ENCODE data around the gene PPARA. TPM values are rescaled to one million over a fixed set of nuclear protein-coding genes. Genes with fewer than 3 reads are reported as not detected.

Gene PPARA
- total and polyA plus RNA-seq, 2 donors (not counting 1 experiment from before 2014, with no cell fraction given): 4.1 to 29.8 TPM

GRCh38 chr22:46230262-46230901 lies 80.1 kb downstream of the PPARA start:
- Mint-ChIP-seq H3K4me1 (no peaks in the 10 kb centered on the region), H3K4me3 (no peak overlapping the region), H3K27me3 (no peaks in the 10 kb centered on the region), H3K27ac (no peak overlapping the region), H3K9me3 (ENCODE audit: insufficient read depth) (no peaks in the 10 kb centered on the region)
- intact Hi-C loops (cut with micrococcal nuclease): no loop called here
- CTCF ChIA-PET: interaction anchor here (1.2 kb wide), 1 partner anchor 108 kb away, joined by 3 read pairs; no protein-coding TSS in a partner anchor
- no peaks in the 10 kb centered on the region for H4K20me1 ChIP-seq (ENCODE audit: control insufficient read depth, insufficient read depth, low read length, poor library complexity, severe bottlenecking)
- DNase-seq: no peak
- H3K9ac ChIP-seq (ENCODE audit: low read length): no peak overlapping the region
- H3K27me3 ChIP-seq (replicated peaks in 1 of 4; ENCODE audit: control extremely low read depth in 1 of 4, control insufficient read depth in 3 of 4, insufficient read depth in 4 of 4, low read length in 3 of 4): no peaks in the 10 kb centered on the region
- TF ChIP-seq EZH2 (IDR thresholded peaks at IDR 0.05; ENCODE audit: borderline replicate concordance, insufficient read depth, low read depth, low read length, poor library complexity, severe bottlenecking) (no peak), CTCF (IDR thresholded peaks at IDR 0.05) (no peak)
- POLR2A ChIA-PET: no interaction called here
- peaks cover 0 to 4% of the 10 kb centered on the region in 2 experiments for H3K36me3 ChIP-seq (replicated peaks in 1 of 2; ENCODE audit: control extremely low read depth in 1 of 2, control insufficient read depth in 1 of 2, extremely low read depth in 1 of 2, insufficient read depth in 2 of 2, low read length in 1 of 2)
- H3K4me2 ChIP-seq (replicated peaks; ENCODE audit: low read depth, low read length, poor library complexity, severe bottlenecking): no peak overlapping the region
- no peak overlapping the region for H3K4me3 ChIP-seq (ENCODE audit: control extremely low read depth in 1 of 5, extremely low read depth in 1 of 5, insufficient read depth in 1 of 5, low read depth in 2 of 5, low read length in 4 of 5)
- no peak overlapping the region for H2AFZ ChIP-seq (ENCODE audit: insufficient read depth, low read depth, low read length, poor library complexity, severe bottlenecking)
- 91% methylated on average over 10 of the region's 13 CpGs for WGBS (ENCODE audit: insufficient coverage)
- H3K4me1 ChIP-seq (ENCODE audit: control insufficient read depth in 2 of 2, insufficient read depth in 2 of 2, low read length in 2 of 2): no peaks in the 10 kb centered on the region
- H3K79me2 ChIP-seq (ENCODE audit: control insufficient read depth, insufficient read depth, low read length): no peaks in the 10 kb centered on the region
- H3K27ac ChIP-seq (ENCODE audit: low read length in 2 of 2): no peak overlapping the region
- no peaks in the 10 kb centered on the region for H3K9me3 ChIP-seq (ENCODE audit: control extremely low read depth in 1 of 3, control insufficient read depth in 2 of 3, insufficient read depth in 1 of 3, low read length in 2 of 3)
- no peak for ATAC-seq (ENCODE audit: low read depth)

GRCh38 chr22:46233231-46233630 lies 82.9 kb downstream of the PPARA start:
- Histone ChIP-seq H3K4me2 (replicated peaks; ENCODE audit: low read depth, low read length, poor library complexity, severe bottlenecking) (no peak overlapping the region), H2AFZ (ENCODE audit: insufficient read depth, low read depth, low read length, poor library complexity, severe bottlenecking) (no peak overlapping the region), H3K4me1 (ENCODE audit: control insufficient read depth in 2 of 2, insufficient read depth in 2 of 2, low read length in 2 of 2) (no peaks in the 10 kb centered on the region), H3K9me3 (ENCODE audit: control extremely low read depth in 1 of 3, control insufficient read depth in 2 of 3, insufficient read depth in 1 of 3, low read length in 2 of 3) (no peaks in the 10 kb centered on the region), H3K4me3 (ENCODE audit: control extremely low read depth in 1 of 5, extremely low read depth in 1 of 5, insufficient read depth in 1 of 5, low read depth in 2 of 5, low read length in 4 of 5) (no peak overlapping the region), H3K27ac (ENCODE audit: low read length in 2 of 2) (no peak overlapping the region), H3K79me2 (ENCODE audit: control insufficient read depth, insufficient read depth, low read length) (no peaks in the 10 kb centered on the region), H3K27me3 (replicated peaks in 1 of 4; ENCODE audit: control extremely low read depth in 1 of 4, control insufficient read depth in 3 of 4, insufficient read depth in 4 of 4, low read length in 3 of 4) (no peaks in the 10 kb centered on the region), H4K20me1 (ENCODE audit: control insufficient read depth, insufficient read depth, low read length, poor library complexity, severe bottlenecking) (no peaks in the 10 kb centered on the region), H3K9ac (ENCODE audit: low read length) (no peak overlapping the region), H3K36me3 (replicated peaks in 1 of 2; ENCODE audit: control extremely low read depth in 1 of 2, control insufficient read depth in 1 of 2, extremely low read depth in 1 of 2, insufficient read depth in 2 of 2, low read length in 1 of 2) (peaks cover 0 to 7% of the 10 kb centered on the region in 2 experiments)
- no peak for DNase-seq
- intact Hi-C loops (cut with micrococcal nuclease): no loop called here
- H3K9me3 Mint-ChIP-seq (ENCODE audit: insufficient read depth): no peaks in the 10 kb centered on the region
- 51% methylated on average over 7 of the region's 9 CpGs for WGBS (ENCODE audit: insufficient coverage)
- peaks cover under 1% of the 10 kb centered on the region for H3K4me1 Mint-ChIP-seq
- TF ChIP-seq EZH2 (IDR thresholded peaks at IDR 0.05; ENCODE audit: borderline replicate concordance, insufficient read depth, low read depth, low read length, poor library complexity, severe bottlenecking) (no peak), CTCF (IDR thresholded peaks at IDR 0.05) (no peak)
- H3K27ac Mint-ChIP-seq: no peak overlapping the region
- ChIA-PET POLR2A (no interaction called here), CTCF (no interaction called here)
- H3K4me3 Mint-ChIP-seq: no peak overlapping the region
- no peak for ATAC-seq (ENCODE audit: low read depth)
- H3K27me3 Mint-ChIP-seq: no peaks in the 10 kb centered on the region

Measured in B cell (primary cell).